SK-N-SH (cell line): ENCODE data around the gene OSBPL8.

Experiments
- CTCF ChIP-seq: fragments of 200-600 bp; sonication (generic); IDR thresholded peaks from 2 replicates; pipeline ENCODE4 v1.6.1; 2017; ENCODE audit warnings: antibody characterized with exemption, mild to moderate bottlenecking, moderate library complexity
- PBX3 ChIP-seq: IDR thresholded peaks from 2 replicates; pipeline ENCODE4; 2012
- POLR2AphosphoS5 ChIP-seq: IDR thresholded peaks from 2 replicates; pipeline ENCODE4 v1.6.1; 2012; ENCODE audit warnings: low read depth, low read length
- RAD21 ChIP-seq: IDR thresholded peaks from 2 replicates; pipeline ENCODE4 v1.6.1; 2012; ENCODE audit warnings: mild to moderate bottlenecking, low read length
- RFX5 ChIP-seq: IDR thresholded peaks from 2 replicates; pipeline ENCODE4 v1.6.1; 2012; ENCODE audit warnings: mild to moderate bottlenecking, improper control_type of control experiment, low read length
- TAF1 ChIP-seq: IDR thresholded peaks from 2 replicates; pipeline ENCODE4 v1.6.1; 2012; ENCODE audit warnings: low read depth, mild to moderate bottlenecking, low read length, moderate library complexity, borderline replicate concordance
- YY1 ChIP-seq: IDR thresholded peaks from 2 replicates; pipeline ENCODE4 v1.4.0; 2012; ENCODE audit warnings: low read depth, mild to moderate bottlenecking

- TF ChIP-seq RAD21 (no peak), RFX5 (no peak), PBX3 (no peak), CTCF (no peak), TAF1 (no peak), YY1 (no peak), POLR2AphosphoS5 (no peak)
Observed at GRCh38 chr12:76506149-76506548, 53.4 kb downstream of the OSBPL8 start.
